Bronchial epithelial cell (primary cell): ENCODE data around the gene TMEM260. TPM values are rescaled to one million over a fixed set of nuclear protein-coding genes. Genes with fewer than 3 reads are reported as not detected.
A peak's percentile ranks its signal among the peaks of the same experiment; 100 is the strongest.
"Not testable (repeated sequence)": the region's sequence is repeated elsewhere in the genome, so short reads cannot be mapped to it uniquely, and the experiment has no call there.

Experiments
- DNase-seq: peaks from one replicate; pipeline ENCODE4 v3.0.0-alpha.2; 2010; ENCODE audit warnings: low read depth
- FAIRE-seq: peaks from 2 replicates; lab custom pipeline; 2011; peaks lifted over from hg19 to GRCh38; lab: Jason Lieb, UNC
- H3K27me3 ChIP-seq: 2 replicates; pipeline ENCODE4 v1.5.1; 2011; ENCODE audit warnings: low read length; ENCODE audit not compliant: control insufficient read depth, insufficient read depth
- H3K36me3 ChIP-seq: 2 replicates; pipeline ENCODE4 v1.5.1; 2011; ENCODE audit warnings: low read length; ENCODE audit not compliant: control insufficient read depth, insufficient read depth
- H3K4me3 ChIP-seq: 2 replicates; pipeline ENCODE4 v1.5.1; 2011; ENCODE audit warnings: mild to moderate bottlenecking, low read depth, low read length, control low read depth
- total RNA-seq: library from RNA; depleted of rRNA; stranded (reverse); fragments of >200 nt; gene quantifications from 2 replicates; pipeline ENCODE4 v1.2.1, GENCODE V29; 2014
- TF ChIP-seq, protein P1 (sequence below): IDR thresholded peaks from 2 replicates; pipeline ENCODE4 v1.5.1; 2011; ENCODE audit warnings: mild to moderate bottlenecking, moderate library complexity, low read length, control low read depth, inconsistent platforms; ENCODE audit not compliant: insufficient read depth, severe bottlenecking

TMEM260 gene
- total RNA-seq, 1 donor from 2014 or later = 19.5 TPM

DNA sequence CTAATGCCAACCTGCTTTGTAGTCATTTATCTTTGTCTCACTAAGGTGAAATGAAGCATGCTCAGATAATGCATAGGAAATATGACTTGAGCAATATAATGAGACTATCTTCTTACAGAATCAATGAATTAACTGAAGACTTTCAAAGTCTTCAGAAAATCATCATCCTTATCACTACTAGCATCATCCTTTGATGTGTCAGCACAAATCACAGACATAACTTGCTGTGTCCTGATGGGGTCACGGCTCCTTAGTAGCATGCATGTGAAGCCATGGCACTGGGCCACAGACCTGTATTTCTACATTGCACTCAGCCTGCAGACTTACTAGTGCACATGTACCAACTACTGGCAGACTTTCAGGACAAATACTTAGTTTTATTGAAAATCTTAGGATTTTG is 18.9 kb downstream of the TMEM260 start:
- no peak for DNase-seq
- TF ChIP-seq, protein P1, sequence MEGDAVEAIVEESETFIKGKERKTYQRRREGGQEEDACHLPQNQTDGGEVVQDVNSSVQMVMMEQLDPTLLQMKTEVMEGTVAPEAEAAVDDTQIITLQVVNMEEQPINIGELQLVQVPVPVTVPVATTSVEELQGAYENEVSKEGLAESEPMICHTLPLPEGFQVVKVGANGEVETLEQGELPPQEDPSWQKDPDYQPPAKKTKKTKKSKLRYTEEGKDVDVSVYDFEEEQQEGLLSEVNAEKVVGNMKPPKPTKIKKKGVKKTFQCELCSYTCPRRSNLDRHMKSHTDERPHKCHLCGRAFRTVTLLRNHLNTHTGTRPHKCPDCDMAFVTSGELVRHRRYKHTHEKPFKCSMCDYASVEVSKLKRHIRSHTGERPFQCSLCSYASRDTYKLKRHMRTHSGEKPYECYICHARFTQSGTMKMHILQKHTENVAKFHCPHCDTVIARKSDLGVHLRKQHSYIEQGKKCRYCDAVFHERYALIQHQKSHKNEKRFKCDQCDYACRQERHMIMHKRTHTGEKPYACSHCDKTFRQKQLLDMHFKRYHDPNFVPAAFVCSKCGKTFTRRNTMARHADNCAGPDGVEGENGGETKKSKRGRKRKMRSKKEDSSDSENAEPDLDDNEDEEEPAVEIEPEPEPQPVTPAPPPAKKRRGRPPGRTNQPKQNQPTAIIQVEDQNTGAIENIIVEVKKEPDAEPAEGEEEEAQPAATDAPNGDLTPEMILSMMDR = no peak
- Histone ChIP-seq H3K27me3 (no peaks in the 10 kb centered on the region), H3K36me3 (peaks cover 3% of the 10 kb centered on the region), H3K4me3 (no peak overlapping the region)
- FAIRE-seq = no peak

DNA sequence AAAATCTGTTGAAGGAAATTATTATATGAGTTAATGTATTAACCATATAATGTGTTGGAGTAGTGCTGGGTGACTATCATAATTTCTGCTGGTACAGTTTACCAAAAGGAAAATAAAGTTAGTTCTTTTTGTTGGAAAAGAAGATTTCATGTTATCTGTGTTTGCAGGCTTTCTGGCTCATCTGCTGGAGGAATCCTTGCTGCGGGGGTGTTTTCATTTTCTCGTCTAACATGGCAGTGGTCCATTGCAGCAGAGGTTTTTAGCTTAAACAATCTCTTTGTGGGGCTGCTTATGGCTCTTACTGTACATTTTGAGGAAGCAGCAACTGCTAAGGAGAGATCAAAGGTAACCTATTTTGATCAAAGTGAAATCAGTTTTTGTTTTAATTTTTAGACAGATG is 24.1 kb downstream of the TMEM260 start:
- H3K4me3 ChIP-seq = no peak overlapping the region
- no peaks in the 10 kb centered on the region for H3K27me3 ChIP-seq
- FAIRE-seq (no peak), DNase-seq (no peak)
- no peaks in the 10 kb centered on the region for H3K36me3 ChIP-seq
- TF ChIP-seq, protein P1 = no peak

DNA sequence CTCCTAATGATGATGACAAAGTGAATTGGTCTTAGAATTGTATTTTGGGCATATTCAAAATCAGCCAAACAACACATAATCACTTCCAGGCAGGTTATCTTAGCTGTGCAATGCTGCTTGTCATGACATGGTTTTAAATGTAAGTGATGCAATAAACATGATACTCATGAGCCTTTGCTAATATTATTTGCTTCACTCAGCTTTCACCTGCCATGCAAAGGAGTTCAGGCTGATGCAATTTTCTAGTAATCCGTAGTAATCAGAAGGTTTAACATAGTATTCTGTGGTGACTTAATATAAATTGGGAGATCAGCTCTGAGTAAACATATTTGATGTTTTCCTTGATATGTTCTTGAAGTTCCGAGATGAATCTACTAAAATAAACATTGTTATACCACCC is 29.1 kb downstream of the TMEM260 start:
- TF ChIP-seq, protein P1 = no peak
- Histone ChIP-seq H3K4me3 (no peak overlapping the region), H3K36me3 (no peaks in the 10 kb centered on the region), H3K27me3 (no peaks in the 10 kb centered on the region)
- DNase-seq (peak; percentile 75), FAIRE-seq (peak; percentile 95)

DNA sequence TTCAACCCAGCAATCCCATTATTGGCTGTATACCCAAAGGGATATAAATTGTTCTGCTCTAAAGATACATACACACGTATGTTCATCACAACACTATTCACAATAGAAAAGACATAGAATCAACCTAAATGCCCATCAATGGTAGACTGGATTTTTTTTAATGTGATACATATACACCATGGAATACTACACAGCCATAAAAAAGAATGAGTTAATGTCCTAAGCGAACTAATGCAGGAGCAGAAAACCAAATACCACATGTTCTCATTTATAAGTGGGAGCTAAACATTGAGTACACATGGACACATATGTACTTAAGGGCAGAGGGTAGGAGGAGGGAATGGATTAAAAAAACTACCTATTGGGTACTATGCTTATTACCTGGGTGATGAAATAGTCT is 32.1 kb downstream of the TMEM260 start:
- FAIRE-seq, H3K36me3 ChIP-seq, H3K27me3 ChIP-seq, DNase-seq, H3K4me3 ChIP-seq: not testable (repeated sequence)

DNA sequence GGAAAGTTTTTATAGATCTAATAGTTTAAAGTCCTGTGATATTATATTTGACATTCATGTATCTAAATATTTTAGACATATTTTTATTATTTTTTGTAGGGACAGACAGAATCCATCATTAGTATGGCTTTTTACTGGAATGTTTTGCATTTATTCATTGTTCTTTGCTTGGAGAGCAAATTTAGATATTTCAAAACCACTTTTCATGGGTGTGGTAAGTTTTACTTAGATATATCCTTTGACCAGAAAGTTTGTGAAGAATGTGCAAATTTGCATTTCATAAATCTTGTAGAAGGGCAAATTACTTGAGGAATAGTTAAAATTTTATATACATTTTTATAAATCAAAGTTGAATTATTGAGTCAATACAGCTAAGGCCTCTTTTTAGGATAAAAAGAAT is 37.5 kb downstream of the TMEM260 start:
- no peak overlapping the region for H3K4me3 ChIP-seq
- TF ChIP-seq, protein P1 = no peak
- no peak for DNase-seq
- H3K36me3 ChIP-seq = peaks cover 8% of the 10 kb centered on the region
- H3K27me3 ChIP-seq = no peaks in the 10 kb centered on the region
- FAIRE-seq = no peak

DNA sequence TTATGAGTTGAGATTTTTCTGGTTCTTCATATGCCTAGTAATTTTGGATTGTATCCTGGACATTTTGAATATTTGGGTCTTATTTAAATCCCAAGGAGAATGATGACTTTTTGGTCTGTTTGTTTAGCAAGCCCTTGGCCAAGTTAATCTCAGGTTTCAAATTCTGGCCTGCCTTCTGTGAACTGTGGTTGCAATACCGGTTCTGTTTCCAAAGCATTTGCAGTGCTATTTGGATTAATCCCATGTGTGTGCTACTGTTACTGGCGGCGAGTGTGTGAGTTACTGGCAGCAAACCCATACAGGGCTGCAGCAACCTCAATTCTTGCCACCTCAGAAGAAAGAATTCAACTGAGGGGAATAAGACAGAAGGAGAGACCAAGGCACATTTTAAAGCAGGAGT is 51.1 kb downstream of the TMEM260 start:
- Histone ChIP-seq H3K36me3 (peaks cover 14% of the 10 kb centered on the region), H3K4me3 (no peak overlapping the region), H3K27me3 (no peaks in the 10 kb centered on the region)
- DNase-seq = no peak
- TF ChIP-seq, protein P1 = no peak
- no peak for FAIRE-seq
